ENCODE measurements around the gene SEPHS1.

Gene SEPHS1

GRCh38 chr10:13328613-13329012 is 19.5 kb downstream of the SEPHS1 start:
- no peak for TF ChIP-seq CTCF (IDR thresholded peaks at IDR 0.05)
- H3K27ac ChIP-seq = no peak overlapping the region
- DNase-seq (ENCODE audit: low spot score) = no peak
- no peak overlapping the region for H3K4me3 ChIP-seq

- Histone ChIP-seq H3K27ac (no peak overlapping the region), H3K4me3 (no peak overlapping the region)
- no peak for TF ChIP-seq CTCF (IDR thresholded peaks at IDR 0.05)
- DNase-seq (ENCODE audit: low spot score) = no peak
These were observed 20.0 kb downstream of the SEPHS1 start for GRCh38 chr10:13328126-13328525.

- no peak overlapping the region for H3K4me3 ChIP-seq
- TF ChIP-seq CTCF (IDR thresholded peaks at IDR 0.05) = no peak
- H3K27ac ChIP-seq = no peak overlapping the region
- no peak for DNase-seq (ENCODE audit: low spot score)
These were observed 20.6 kb downstream of the SEPHS1 start for GRCh38 chr10:13327534-13327933.

- TF ChIP-seq CTCF (IDR thresholded peaks at IDR 0.05) = no peak
- no peak for DNase-seq (ENCODE audit: low spot score)
- H3K4me3 ChIP-seq = no peak overlapping the region
- no peak overlapping the region for H3K27ac ChIP-seq
These were observed 25.4 kb downstream of the SEPHS1 start for GRCh38 chr10:13322615-13323148.

GRCh38 chr10:13321576-13321975 is 26.5 kb downstream of the SEPHS1 start:
- no peak for DNase-seq (ENCODE audit: low spot score)
- TF ChIP-seq CTCF (IDR thresholded peaks at IDR 0.05) = no peak
- Histone ChIP-seq H3K4me3 (no peak overlapping the region), H3K27ac (no peak overlapping the region)

GRCh38 chr10:13319166-13319565 is 28.9 kb downstream of the SEPHS1 start:
- Histone ChIP-seq H3K4me3 (no peak overlapping the region), H3K27ac (no peak overlapping the region)
- no peak for TF ChIP-seq CTCF (IDR thresholded peaks at IDR 0.05)
- no peak for DNase-seq (ENCODE audit: low spot score)

GRCh38 chr10:13317474-13317873 is 30.6 kb downstream of the SEPHS1 start:
- DNase-seq (ENCODE audit: low spot score) = no peak
- no peak overlapping the region for H3K27ac ChIP-seq
- H3K4me3 ChIP-seq = no peak overlapping the region
- TF ChIP-seq CTCF (IDR thresholded peaks at IDR 0.05) = no peak

All from coronary artery (tissue), 2 donors.